SK-N-SH treated with all-trans-retinoic acid at 6 μM for 48 hours (cell line): ENCODE measurements around the gene RENBP.

ENCODE experiments used
- ATAC-seq: fragments of 200-7000 bp; cut with Tn5 transposase; 3 replicates; pipeline ENCODE4 v1.9.1; 2020; ENCODE audit warnings: mild to moderate bottlenecking, moderate library complexity
- ARNTL ChIP-seq: fragments of 450-650 bp; formaldehyde crosslinking; IDR thresholded peaks from 2 replicates; pipeline ENCODE4 v1.5.0; 2020; ENCODE audit warnings: low read depth, mild to moderate bottlenecking, moderate library complexity, borderline replicate concordance
- BACH2 ChIP-seq: fragments of 250-450 bp; sonication (Bioruptor Pico); IDR thresholded peaks from 2 replicates; pipeline ENCODE4 v1.9.0; 2021; ENCODE audit warnings: mild to moderate bottlenecking, borderline replicate concordance
- CSDC2 ChIP-seq: fragments of 250-450 bp; sonication (Bioruptor Pico); IDR thresholded peaks from 2 replicates; pipeline ENCODE4 v1.5.0; 2020; ENCODE audit warnings: mild to moderate bottlenecking, moderate library complexity
- ESRRG ChIP-seq: fragments of 250-450 bp; sonication (Bioruptor Pico); IDR thresholded peaks from 2 replicates; pipeline ENCODE4 v1.6.1; 2021; ENCODE audit warnings: mild to moderate bottlenecking
- GLIS3 ChIP-seq: fragments of 250-450 bp; sonication (Bioruptor Pico); IDR thresholded peaks from 2 replicates; pipeline ENCODE4 v1.5.0; 2020; ENCODE audit warnings: mild to moderate bottlenecking, moderate library complexity
- ISL1 ChIP-seq: fragments of 250-450 bp; sonication (Bioruptor Pico); IDR thresholded peaks from 2 replicates; pipeline ENCODE4 v2.1.2; 2022; ENCODE audit warnings: mild to moderate bottlenecking, moderate library complexity
- OSR1 ChIP-seq: fragments of 250-450 bp; sonication (Bioruptor Pico); IDR thresholded peaks from 2 replicates; pipeline ENCODE4 v1.8.0; 2022; ENCODE audit warnings: moderate library complexity, mild to moderate bottlenecking, inconsistent platforms
- PATZ1 ChIP-seq: fragments of 250-450 bp; sonication (Bioruptor Pico); IDR thresholded peaks from 2 replicates; pipeline ENCODE4 v1.8.0; 2020; ENCODE audit warnings: mild to moderate bottlenecking, moderate library complexity, borderline replicate concordance
- POU6F1 ChIP-seq: fragments of 250-450 bp; sonication (Bioruptor Pico); IDR thresholded peaks from 2 replicates; pipeline ENCODE4 v1.8.0; 2021; ENCODE audit warnings: low read depth, mild to moderate bottlenecking, moderate library complexity, borderline replicate concordance
- PPARA ChIP-seq: fragments of 250-450 bp; sonication (Bioruptor Pico); IDR thresholded peaks from 2 replicates; pipeline ENCODE4 v1.5.0; 2020; ENCODE audit warnings: mild to moderate bottlenecking, borderline replicate concordance
- RARB ChIP-seq: fragments of 250-450 bp; sonication (Bioruptor Pico); IDR thresholded peaks from 2 replicates; pipeline ENCODE4 v1.8.0; 2021; ENCODE audit warnings: mild to moderate bottlenecking, moderate library complexity
- SNAI2 ChIP-seq: fragments of 250-450 bp; sonication (Bioruptor Pico); IDR thresholded peaks from 2 replicates; pipeline ENCODE4 v1.5.0; 2020; ENCODE audit warnings: mild to moderate bottlenecking, moderate library complexity
- TCF4 ChIP-seq: fragments of 250-450 bp; sonication (Bioruptor Pico); IDR thresholded peaks from 2 replicates; pipeline ENCODE4 v1.8.0; 2021; ENCODE audit warnings: mild to moderate bottlenecking, moderate library complexity, borderline replicate concordance
- TOX ChIP-seq: fragments of 250-450 bp; sonication (Bioruptor Pico); IDR thresholded peaks from 2 replicates; pipeline ENCODE4 v1.8.0; 2021; ENCODE audit warnings: mild to moderate bottlenecking, moderate library complexity, borderline replicate concordance
- ZC3H10 ChIP-seq: fragments of 250-450 bp; sonication (Bioruptor Pico); IDR thresholded peaks from 2 replicates; pipeline ENCODE4 v1.5.1; 2021; ENCODE audit warnings: mild to moderate bottlenecking, moderate library complexity
- ZFP30 ChIP-seq: fragments of 450-650 bp; formaldehyde crosslinking; IDR thresholded peaks from 2 replicates; pipeline ENCODE4 v1.5.0; 2022; ENCODE audit warnings: mild to moderate bottlenecking, moderate library complexity
- ZNF565 ChIP-seq: fragments of 450-650 bp; formaldehyde crosslinking; conservative IDR thresholded peaks from 2 replicates; pipeline ENCODE4 v1.5.0; 2020; ENCODE audit warnings: low read depth, mild to moderate bottlenecking, moderate library complexity
- ZNF70 ChIP-seq: fragments of 450-650 bp; formaldehyde crosslinking; IDR thresholded peaks from 2 replicates; pipeline ENCODE4 v1.5.0; 2020; ENCODE audit warnings: mild to moderate bottlenecking, moderate library complexity
- ZNF8 ChIP-seq: fragments of 450-650 bp; formaldehyde crosslinking; IDR thresholded peaks from 2 replicates; pipeline ENCODE4 v1.5.0; 2020; ENCODE audit warnings: mild to moderate bottlenecking, moderate library complexity
- TF ChIP-seq, protein P1 (sequence below): fragments of 250-450 bp; sonication (Bioruptor Pico); IDR thresholded peaks from 2 replicates; pipeline ENCODE4 v1.5.0; 2020; ENCODE audit warnings: mild to moderate bottlenecking, moderate library complexity
- TF ChIP-seq, protein P2 (sequence below): fragments of 250-450 bp; sonication (Bioruptor Pico); IDR thresholded peaks from 2 replicates; pipeline ENCODE4 v1.5.1; 2020; ENCODE audit warnings: low read depth, mild to moderate bottlenecking, moderate library complexity
- TF ChIP-seq, protein P3 (sequence below): fragments of 250-450 bp; sonication (Bioruptor Pico); IDR thresholded peaks from 2 replicates; pipeline ENCODE4 v1.5.1; 2021; ENCODE audit warnings: mild to moderate bottlenecking, moderate library complexity

The RENBP gene

DNA sequence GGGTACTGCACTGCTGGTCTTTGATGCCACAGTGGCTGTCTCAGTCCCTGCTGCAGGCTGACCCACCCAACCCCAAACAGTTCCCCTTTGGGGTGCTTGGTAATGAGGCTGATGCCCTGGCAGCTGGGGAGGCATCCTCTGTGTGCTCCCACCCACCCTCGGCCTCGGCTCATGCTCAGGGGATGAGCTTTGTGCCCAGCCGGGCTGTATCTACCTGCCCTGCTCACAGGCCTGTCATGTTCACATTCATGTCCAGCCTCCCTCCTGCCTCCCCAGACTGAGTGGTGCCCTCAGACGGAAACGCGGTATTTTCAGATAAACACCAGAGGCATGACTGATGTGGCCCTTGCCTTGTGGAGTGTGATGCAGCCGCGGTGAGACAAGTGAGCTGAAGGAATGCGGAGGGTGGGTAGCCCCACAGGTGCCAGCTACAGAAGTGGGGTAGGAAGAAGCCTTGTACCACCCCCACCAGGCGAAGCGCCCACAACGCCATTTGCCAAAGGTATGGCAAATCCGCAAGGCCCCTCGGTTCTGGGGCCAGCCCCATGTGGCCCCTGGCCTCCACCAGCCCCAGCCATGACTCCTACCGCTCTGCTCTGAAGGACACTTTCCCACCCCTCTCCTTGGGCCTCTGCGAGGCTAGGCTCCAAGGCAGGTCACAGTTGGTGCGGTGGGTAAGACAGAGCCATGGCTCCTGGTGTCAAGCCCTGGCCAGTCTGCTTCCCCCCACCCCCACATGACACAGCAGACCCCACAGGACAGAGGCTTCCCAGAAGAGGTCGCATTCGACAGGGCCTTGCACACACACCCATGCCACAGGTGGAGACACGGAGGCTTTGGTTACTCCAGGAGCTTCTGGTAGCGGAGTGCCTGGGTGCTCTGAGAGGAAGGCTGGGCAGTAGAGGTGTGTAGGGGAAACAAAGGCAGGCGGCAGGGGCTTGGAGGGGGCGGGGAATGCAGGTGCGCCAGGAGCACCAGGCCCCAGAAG lies 1.8 kb upstream of the RENBP start:
- ATAC-seq = no peak; the same call in 2 of the 3 replicates
- TF ChIP-seq ISL1 (CRISPR knock-in tag) (no peak), ZFP30 (CRISPR knock-in tag) (no peak), RARB (CRISPR knock-in tag) (no peak), POU6F1 (CRISPR knock-in tag) (no peak), CSDC2 (no peak), OSR1 (CRISPR knock-in tag) (no peak), PATZ1 (CRISPR knock-in tag) (no peak), TCF4 (CRISPR knock-in tag) (no peak), ZNF565 (CRISPR knock-in tag) (no peak), ZC3H10 (CRISPR knock-in tag) (no peak), PPARA (CRISPR knock-in tag) (no peak), BACH2 (no peak), ESRRG (no peak), GLIS3 (no peak), ARNTL (CRISPR knock-in tag) (no peak), SNAI2 (CRISPR knock-in tag) (no peak), ZNF70 (CRISPR knock-in tag) (no peak)
- TF ChIP-seq, protein P1, sequence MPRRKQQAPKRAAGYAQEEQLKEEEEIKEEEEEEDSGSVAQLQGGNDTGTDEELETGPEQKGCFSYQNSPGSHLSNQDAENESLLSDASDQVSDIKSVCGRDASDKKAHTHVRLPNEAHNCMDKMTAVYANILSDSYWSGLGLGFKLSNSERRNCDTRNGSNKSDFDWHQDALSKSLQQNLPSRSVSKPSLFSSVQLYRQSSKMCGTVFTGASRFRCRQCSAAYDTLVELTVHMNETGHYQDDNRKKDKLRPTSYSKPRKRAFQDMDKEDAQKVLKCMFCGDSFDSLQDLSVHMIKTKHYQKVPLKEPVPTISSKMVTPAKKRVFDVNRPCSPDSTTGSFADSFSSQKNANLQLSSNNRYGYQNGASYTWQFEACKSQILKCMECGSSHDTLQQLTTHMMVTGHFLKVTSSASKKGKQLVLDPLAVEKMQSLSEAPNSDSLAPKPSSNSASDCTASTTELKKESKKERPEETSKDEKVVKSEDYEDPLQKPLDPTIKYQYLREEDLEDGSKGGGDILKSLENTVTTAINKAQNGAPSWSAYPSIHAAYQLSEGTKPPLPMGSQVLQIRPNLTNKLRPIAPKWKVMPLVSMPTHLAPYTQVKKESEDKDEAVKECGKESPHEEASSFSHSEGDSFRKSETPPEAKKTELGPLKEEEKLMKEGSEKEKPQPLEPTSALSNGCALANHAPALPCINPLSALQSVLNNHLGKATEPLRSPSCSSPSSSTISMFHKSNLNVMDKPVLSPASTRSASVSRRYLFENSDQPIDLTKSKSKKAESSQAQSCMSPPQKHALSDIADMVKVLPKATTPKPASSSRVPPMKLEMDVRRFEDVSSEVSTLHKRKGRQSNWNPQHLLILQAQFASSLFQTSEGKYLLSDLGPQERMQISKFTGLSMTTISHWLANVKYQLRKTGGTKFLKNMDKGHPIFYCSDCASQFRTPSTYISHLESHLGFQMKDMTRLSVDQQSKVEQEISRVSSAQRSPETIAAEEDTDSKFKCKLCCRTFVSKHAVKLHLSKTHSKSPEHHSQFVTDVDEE (CRISPR knock-in tag) = no peak
- TF ChIP-seq, protein P2, sequence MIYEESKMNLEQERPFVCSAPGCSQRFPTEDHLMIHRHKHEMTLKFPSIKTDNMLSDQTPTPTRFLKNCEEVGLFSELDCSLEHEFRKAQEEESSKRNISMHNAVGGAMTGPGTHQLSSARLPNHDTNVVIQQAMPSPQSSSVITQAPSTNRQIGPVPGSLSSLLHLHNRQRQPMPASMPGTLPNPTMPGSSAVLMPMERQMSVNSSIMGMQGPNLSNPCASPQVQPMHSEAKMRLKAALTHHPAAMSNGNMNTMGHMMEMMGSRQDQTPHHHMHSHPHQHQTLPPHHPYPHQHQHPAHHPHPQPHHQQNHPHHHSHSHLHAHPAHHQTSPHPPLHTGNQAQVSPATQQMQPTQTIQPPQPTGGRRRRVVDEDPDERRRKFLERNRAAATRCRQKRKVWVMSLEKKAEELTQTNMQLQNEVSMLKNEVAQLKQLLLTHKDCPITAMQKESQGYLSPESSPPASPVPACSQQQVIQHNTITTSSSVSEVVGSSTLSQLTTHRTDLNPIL = no peak

GRCh38 chrX:153944800-153945150 lies 332 bp upstream of the RENBP start:
- TF ChIP-seq PPARA (CRISPR knock-in tag) (no peak), ARNTL (CRISPR knock-in tag) (no peak), CSDC2 (no peak), GLIS3 (no peak), ISL1 (CRISPR knock-in tag) (no peak), TOX (CRISPR knock-in tag) (no peak), ZNF8 (CRISPR knock-in tag) (no peak), ZC3H10 (CRISPR knock-in tag) (no peak), SNAI2 (CRISPR knock-in tag) (no peak), OSR1 (CRISPR knock-in tag) (no peak)
- TF ChIP-seq, protein P2 = no peak
- TF ChIP-seq, protein P3, sequence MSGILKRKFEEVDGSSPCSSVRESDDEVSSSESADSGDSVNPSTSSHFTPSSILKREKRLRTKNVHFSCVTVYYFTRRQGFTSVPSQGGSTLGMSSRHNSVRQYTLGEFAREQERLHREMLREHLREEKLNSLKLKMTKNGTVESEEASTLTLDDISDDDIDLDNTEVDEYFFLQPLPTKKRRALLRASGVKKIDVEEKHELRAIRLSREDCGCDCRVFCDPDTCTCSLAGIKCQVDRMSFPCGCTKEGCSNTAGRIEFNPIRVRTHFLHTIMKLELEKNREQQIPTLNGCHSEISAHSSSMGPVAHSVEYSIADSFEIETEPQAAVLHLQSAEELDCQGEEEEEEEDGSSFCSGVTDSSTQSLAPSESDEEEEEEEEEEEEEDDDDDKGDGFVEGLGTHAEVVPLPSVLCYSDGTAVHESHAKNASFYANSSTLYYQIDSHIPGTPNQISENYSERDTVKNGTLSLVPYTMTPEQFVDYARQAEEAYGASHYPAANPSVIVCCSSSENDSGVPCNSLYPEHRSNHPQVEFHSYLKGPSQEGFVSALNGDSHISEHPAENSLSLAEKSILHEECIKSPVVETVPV (CRISPR knock-in tag) = no peak
- no peak for ATAC-seq
